Effector memory CD4-positive, alpha-beta T cell (primary cell): Measurements from ENCODE around the gene ZNF189.

Source experiments
- DNase-seq, 3 donors: peaks; one replicate each; pipeline ENCODE4 v3.0.0-alpha.2; 2020
- H3K27ac ChIP-seq: 2 replicates; pipeline ENCODE4 v1.7.0; 2013; ENCODE audit warnings: mild to moderate bottlenecking, low read length, moderate library complexity; ENCODE audit not compliant: insufficient read depth, poor library complexity, severe bottlenecking
- H3K27me3 ChIP-seq: replicated peaks from 2 replicates; pipeline ENCODE4 v1.7.0; 2013; ENCODE audit warnings: mild to moderate bottlenecking, low read length; ENCODE audit not compliant: insufficient read depth, control insufficient read depth, poor library complexity, severe bottlenecking
- H3K36me3 ChIP-seq: 2 replicates; pipeline ENCODE4 v1.7.0; 2013; ENCODE audit warnings: mild to moderate bottlenecking, low read length, moderate library complexity; ENCODE audit not compliant: control insufficient read depth, insufficient read depth
- H3K4me1 ChIP-seq: 2 replicates; pipeline ENCODE4 v1.7.0; 2013; ENCODE audit warnings: low read length, mild to moderate bottlenecking; ENCODE audit not compliant: control insufficient read depth, insufficient read depth, poor library complexity, severe bottlenecking
- H3K4me3 ChIP-seq: 2 replicates; pipeline ENCODE4 v1.7.0; 2013; ENCODE audit warnings: low read length, low read depth, mild to moderate bottlenecking; ENCODE audit not compliant: insufficient read depth, poor library complexity, severe bottlenecking
- H3K9me3 ChIP-seq: 2 replicates; pipeline ENCODE4 v1.7.0; 2013; ENCODE audit warnings: mild to moderate bottlenecking, low read length, moderate library complexity; ENCODE audit not compliant: control insufficient read depth
- total RNA-seq, 3 donors: gene quantifications; one replicate each; lab custom pipeline; 2026; lab: John Stamatoyannopoulos, UW

Gene ZNF189
- 15.0 to 17.8 (median 17.8) reads per million in 3 donors for total RNA-seq

DNA sequence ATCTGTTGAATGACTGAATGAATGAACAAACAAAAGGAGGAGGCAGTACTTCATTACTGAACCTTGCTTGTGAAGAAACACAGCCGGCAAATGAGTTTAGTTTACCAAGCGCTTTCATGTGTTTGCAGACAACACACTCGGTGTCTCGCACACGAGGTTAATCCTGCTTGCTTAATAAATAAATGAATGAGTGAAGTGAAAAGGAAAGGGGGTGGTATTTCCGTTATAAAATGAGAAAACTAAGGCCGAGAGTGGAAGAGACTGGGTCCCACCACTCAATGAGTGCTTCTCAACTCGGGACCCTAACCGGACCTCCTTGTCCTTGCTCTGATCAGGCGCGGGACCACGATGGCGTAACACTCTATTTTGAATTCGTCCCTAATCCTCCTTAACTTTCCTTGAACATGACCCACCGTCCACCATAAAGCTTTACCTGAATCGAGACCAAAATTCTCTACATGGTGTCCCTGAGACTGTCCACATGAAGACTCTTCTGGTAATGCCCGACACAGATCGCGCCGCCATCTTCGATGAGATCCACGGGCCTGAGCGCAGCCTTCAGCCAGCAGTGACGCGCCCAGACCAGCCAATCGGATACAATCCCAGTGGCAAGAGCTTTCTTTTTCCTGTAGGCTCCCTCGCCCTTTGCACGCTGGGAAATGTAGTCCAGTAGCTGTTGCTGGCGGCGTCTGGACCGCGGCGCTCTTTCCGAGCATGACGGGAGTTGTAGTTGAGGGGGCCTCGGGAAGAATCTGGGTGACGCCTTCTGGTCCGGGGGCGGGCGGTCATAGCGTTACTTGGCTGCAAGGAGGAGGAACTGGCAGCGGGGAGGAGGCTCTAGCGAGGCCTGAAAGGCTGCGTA is at the start of gene ZNF189, which contains the start of gene MRPL50:
ZNF189 (plus strand) TSS at position 784 of the 862 bp plus-strand sequence. CDS start 306 bp downstream, outside the sequence.
MRPL50 (minus strand) TSS at position 551 of the 862 bp plus-strand sequence; CDS start at position 525, 26 bp downstream.
- peaks cover 22% of the 10 kb centered on the region for H3K4me1 ChIP-seq

DNA sequence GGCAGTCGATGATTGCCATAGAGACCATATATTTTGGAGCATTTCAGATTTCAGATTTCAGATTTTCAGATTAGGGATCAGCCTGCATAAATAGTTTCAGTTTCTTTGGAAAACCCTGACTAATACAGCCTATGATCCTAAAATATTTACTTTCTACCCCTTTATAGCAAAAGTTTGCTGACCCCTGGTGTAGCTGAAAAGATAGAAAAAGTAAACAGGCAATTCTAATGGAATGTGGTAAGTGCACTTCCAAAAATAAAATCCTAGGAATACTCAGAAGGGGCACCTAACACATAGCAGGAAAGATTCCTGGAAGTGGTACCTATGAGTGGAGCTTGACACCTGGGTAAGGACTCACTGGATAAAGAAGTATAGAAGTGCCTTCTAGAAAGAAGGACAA is 48.4 kb upstream of the ZNF189 start:
- Histone ChIP-seq H3K27me3 (no peaks in the 10 kb centered on the region), H3K9me3 (no peaks in the 10 kb centered on the region), H3K4me3 (no peak overlapping the region), H3K36me3 (no peaks in the 10 kb centered on the region), H3K27ac (no peak overlapping the region), H3K4me1 (no peaks in the 10 kb centered on the region)
- DNase-seq, result no peak

More for the DNA sequence above, at the start of gene ZNF189, which contains the start of gene MRPL50:
- Histone ChIP-seq H3K27ac (peak within 1 kb of the TSS; percentile 92), H3K36me3 (peaks cover 26% of the 10 kb centered on the region), H3K27me3 (no peaks in the 10 kb centered on the region), H3K4me3 (peak within 1 kb of the TSS; percentile 77), H3K9me3 (no peaks in the 10 kb centered on the region)
- DNase-seq, result peak; percentile 88 to 96 (median 95)

DNA sequence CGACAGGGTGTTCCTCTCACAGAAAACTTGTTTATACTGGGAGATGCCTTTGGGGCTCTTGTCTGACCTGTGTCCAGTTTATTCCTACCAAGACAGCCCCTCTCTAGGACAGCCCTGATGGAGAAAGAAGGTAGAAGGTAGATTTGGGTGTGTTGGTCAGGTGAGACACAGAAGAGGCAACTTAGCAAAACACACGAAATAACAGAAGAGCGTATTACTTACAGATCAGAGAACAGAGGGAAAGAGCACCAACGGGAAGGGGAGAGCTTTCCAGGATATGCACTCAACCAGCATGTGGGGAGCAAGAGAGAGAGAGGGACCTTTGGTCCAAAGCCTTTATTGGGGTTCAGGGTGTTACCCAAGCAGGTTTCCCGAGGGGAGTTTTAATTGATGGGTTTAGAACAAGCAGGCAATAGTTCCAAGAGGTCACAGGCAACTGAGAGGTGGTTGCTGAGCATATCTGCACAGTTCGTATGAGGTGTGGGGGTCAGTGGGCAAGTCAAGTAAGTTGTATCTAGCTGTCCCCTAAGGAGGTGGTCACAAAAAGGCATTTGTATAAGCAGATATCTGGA is 45.7 kb upstream of the ZNF189 start:
- Histone ChIP-seq H3K27me3 (no peaks in the 10 kb centered on the region), H3K36me3 (no peaks in the 10 kb centered on the region), H3K27ac (no peak overlapping the region), H3K9me3 (no peaks in the 10 kb centered on the region), H3K4me1 (no peaks in the 10 kb centered on the region), H3K4me3 (no peak overlapping the region)
- DNase-seq, result no peak

DNA sequence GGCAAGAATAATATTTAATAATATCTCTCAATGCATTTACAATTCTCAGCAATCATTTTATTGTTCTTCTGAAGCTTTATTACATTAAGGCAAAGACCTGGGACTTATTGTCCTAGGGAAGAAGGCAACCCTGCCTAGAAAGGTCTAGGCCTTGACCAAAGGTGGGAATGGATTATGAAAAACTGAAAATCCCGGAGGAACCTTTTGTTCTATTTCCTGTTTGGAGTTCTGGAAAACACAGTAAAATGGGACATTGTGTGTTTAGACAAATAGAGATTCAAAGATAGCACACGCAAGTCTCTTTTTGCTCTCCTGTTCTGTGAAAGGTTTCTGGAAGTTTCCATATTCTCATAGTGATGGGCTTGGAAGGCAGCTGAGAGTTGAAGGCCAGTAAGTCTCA is 45.0 kb upstream of the ZNF189 start:
- H3K27ac ChIP-seq, result no peak overlapping the region
- no peaks in the 10 kb centered on the region for H3K36me3 ChIP-seq
- DNase-seq, result no peak
- H3K27me3 ChIP-seq, result no peaks in the 10 kb centered on the region
- H3K4me1 ChIP-seq, result no peaks in the 10 kb centered on the region
- no peak overlapping the region for H3K4me3 ChIP-seq
- no peaks in the 10 kb centered on the region for H3K9me3 ChIP-seq

DNA sequence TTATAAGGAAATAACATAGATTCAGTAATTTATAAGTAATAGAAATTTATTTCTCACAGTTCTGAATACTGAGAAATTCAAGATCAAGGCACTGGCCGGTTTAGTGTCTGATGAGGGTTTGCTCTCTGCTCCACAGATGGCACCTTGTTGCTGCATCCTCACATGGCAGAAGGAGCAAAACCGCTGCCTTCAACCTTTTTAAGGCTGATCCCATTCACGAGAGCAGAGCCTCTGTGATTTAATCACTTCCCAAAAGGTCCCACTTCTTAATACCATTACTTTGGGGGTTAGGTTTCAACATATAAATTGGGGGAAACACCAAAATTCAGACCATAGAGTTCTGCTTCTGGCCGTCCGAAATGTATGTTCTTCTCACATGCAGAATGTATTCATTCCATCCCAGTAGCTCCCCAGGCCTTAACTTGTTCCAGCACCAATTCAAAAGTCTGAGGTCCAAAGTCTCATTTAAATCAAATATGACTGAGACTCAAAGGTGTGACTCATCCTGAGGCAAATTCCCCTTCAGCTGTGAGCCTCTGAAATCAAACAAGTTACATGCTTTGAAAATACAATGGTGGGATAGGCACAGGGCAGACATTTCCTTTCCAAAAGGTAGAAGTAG is 44.4 kb upstream of the ZNF189 start:
- Histone ChIP-seq H3K27ac (no peak overlapping the region), H3K9me3 (no peaks in the 10 kb centered on the region), H3K27me3 (no peaks in the 10 kb centered on the region), H3K36me3 (no peaks in the 10 kb centered on the region), H3K4me1 (no peaks in the 10 kb centered on the region), H3K4me3 (no peak overlapping the region)
- no peak for DNase-seq

DNA sequence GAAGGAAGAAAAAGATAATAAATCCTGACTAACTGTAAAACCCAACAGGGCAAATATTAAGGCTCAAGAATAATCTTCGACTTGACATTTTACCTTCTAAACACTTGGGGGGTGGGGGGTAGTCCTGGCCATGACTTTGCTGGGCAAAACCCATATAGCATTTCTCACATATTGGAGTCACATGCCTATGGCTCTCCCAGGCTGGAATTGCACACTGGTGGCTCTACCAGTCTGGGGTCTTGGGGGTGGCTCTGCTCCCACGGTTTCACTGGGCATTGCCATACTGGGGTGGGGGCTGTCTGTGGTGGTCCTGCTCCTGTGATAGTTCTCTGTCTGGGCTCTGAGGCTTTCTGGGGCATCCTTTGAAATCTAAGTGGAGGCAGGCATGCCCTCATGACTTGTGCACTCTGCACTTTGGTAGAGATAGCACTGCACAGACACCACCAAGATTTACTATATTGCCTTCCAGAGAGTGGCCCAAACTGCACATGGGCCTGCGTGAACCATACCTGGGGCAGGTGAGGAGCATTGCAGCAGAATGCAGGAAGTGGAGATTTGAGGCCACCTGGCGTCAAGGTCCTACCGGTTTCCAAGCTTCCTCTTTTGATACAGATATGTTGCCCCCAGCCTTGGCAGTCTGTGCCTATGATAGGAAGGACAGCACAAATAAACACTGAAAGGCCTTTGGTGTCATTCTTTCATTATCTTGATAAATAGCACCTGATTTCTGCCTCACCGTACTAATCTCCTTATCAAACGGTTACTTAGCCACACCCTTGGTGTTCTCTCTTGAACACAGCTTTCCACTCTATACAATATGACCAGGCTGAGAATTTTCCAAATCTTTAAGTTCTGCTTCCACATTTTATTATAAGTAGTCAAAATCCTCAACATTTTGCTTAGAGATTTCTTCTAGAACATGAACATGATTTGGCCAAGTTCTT is 43.6 kb upstream of the ZNF189 start:
- Histone ChIP-seq H3K36me3 (no peaks in the 10 kb centered on the region), H3K27me3 (no peaks in the 10 kb centered on the region), H3K4me1 (no peaks in the 10 kb centered on the region), H3K9me3 (no peaks in the 10 kb centered on the region), H3K4me3 (no peak overlapping the region), H3K27ac (no peak overlapping the region)
- no peak for DNase-seq

DNA sequence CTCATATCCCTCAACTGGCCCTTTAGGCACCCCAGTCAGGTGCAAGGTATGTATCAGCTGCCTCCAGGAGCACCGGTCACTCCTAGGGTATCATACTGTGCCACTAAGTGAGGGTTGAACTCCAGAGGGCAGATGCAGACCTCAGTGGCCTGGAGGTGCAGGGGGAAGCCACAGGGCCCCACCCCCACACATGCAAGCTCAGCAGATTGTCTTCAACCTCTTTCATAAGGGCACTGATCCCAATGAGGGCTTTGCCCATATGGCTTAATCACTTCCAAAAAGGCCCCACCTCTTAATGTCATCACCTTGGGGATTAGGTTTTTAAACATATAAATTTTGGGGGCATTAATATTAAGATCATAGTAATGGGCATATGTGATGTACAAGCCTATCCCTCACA is 42.0 kb upstream of the ZNF189 start:
- Histone ChIP-seq H3K9me3 (no peaks in the 10 kb centered on the region), H3K27me3 (no peaks in the 10 kb centered on the region), H3K4me3 (no peak overlapping the region), H3K4me1 (no peaks in the 10 kb centered on the region), H3K27ac (no peak overlapping the region), H3K36me3 (no peaks in the 10 kb centered on the region)
- no peak for DNase-seq

DNA sequence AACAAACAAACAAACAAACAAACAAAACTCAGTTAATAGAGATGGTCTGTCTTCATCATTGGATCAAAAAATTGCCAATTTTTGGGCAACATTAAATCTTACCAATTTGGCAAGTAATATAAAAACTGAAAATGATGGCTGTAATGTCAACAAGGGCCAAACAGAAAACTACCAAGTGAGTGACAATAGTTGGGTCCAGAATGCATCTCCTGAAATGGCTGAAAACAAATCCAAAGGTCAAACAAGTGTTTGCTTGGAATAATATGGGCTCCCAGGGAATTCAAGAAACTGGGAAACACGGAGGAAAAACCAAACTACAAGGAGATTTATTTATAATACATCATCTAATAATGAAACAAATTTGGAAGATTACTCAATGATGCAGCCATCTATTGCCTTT is 39.0 kb upstream of the ZNF189 start:
- no peak for DNase-seq

DNA sequence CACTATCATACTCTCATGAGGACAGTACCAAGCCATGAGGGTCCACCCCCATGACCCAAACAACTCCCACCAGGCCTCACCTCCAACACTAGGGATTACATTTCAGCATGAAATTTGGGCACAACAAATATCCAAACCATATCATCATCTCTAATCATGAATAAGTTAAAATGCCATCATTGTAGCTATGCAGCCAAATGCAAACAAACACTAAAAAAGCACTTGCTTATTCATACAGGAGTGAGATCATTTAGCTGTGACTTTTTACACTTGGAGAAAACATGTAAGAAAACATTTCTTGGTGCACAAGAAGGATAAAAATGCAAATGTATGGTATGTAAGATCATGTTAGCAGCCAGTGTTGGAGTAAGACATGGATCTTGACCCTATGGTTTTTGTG is 38.0 kb upstream of the ZNF189 start:
- Histone ChIP-seq H3K4me3 (no peak overlapping the region), H3K27ac (no peak overlapping the region), H3K4me1 (no peaks in the 10 kb centered on the region), H3K36me3 (no peaks in the 10 kb centered on the region), H3K9me3 (no peaks in the 10 kb centered on the region), H3K27me3 (no peaks in the 10 kb centered on the region)
- no peak for DNase-seq

More for the DNA sequence above, 39.0 kb upstream of the ZNF189 start:
- Histone ChIP-seq H3K9me3 (no peaks in the 10 kb centered on the region), H3K27me3 (no peaks in the 10 kb centered on the region), H3K36me3 (no peaks in the 10 kb centered on the region), H3K27ac (no peak overlapping the region), H3K4me1 (no peaks in the 10 kb centered on the region), H3K4me3 (no peak overlapping the region)
